Measurements from ENCODE around the gene PGR.

PGR gene

GRCh38 chr11:101008961-101009689 is 120.5 kb downstream of the PGR start:
- DNase-seq: no peak

GRCh38 chr11:101003468-101003867 is 126.1 kb downstream of the PGR start:
- no peak for DNase-seq

GRCh38 chr11:100999756-101000155 is 129.9 kb downstream of the PGR start:
- no peak for DNase-seq

GRCh38 chr11:100994966-100995365 is 134.6 kb downstream of the PGR start:
- DNase-seq: no peak

- DNase-seq: no peak
Measured at GRCh38 chr11:100991541-100991940, 138.1 kb downstream of the PGR start.

- DNase-seq: no peak
Measured at GRCh38 chr11:100990931-100991330, 138.7 kb downstream of the PGR start.

- DNase-seq: no peak
Measured at GRCh38 chr11:100984668-100985067, 144.9 kb downstream of the PGR start.

GRCh38 chr11:100981196-100981824 is 148.3 kb downstream of the PGR start:
- no peak for DNase-seq

- DNase-seq: peak; percentile 14
Measured at GRCh38 chr11:100980156-100980555, 149.5 kb downstream of the PGR start.

Data from NCI-H2081 treated with DMSO at 0.1 percent for 48 hours (cell line).